KMS-11 (cell line): ENCODE data around the gene BLNK.
"Not testable (repeated sequence)": the region's sequence is repeated elsewhere in the genome, so short reads cannot be mapped to it uniquely, and the experiment has no call there.

ENCODE experiments used
- H2AFZ ChIP-seq: fragments of 200-600 bp; sonication (generic); 2 replicates; pipeline ENCODE4 v1.6.1; 2016; ENCODE audit warnings: antibody characterized with exemption, mixed run types, low read depth
- H3K27ac ChIP-seq: fragments of 200-600 bp; sonication (generic); 2 replicates; pipeline ENCODE4 v1.6.1; 2016; ENCODE audit warnings: mild to moderate bottlenecking, mixed run types
- H3K27me3 ChIP-seq: fragments of 200-600 bp; sonication (generic); 2 replicates; pipeline ENCODE4 v1.6.1; 2017; ENCODE audit warnings: mild to moderate bottlenecking, low read depth, mixed run types, moderate library complexity; ENCODE audit not compliant: insufficient read depth
- H3K36me3 ChIP-seq: fragments of 200-600 bp; sonication (generic); 2 replicates; pipeline ENCODE4 v1.6.1; 2017; ENCODE audit warnings: mild to moderate bottlenecking, mixed run types; ENCODE audit not compliant: insufficient read depth
- H3K4me1 ChIP-seq: fragments of 200-600 bp; sonication (generic); 2 replicates; pipeline ENCODE4 v1.6.1; 2016; ENCODE audit warnings: mild to moderate bottlenecking, low read depth, mixed run types; ENCODE audit not compliant: poor library complexity, severe bottlenecking
- H3K4me2 ChIP-seq: fragments of 200-600 bp; sonication (generic); 2 replicates; pipeline ENCODE4 v1.7.0; 2016; ENCODE audit warnings: mild to moderate bottlenecking, mixed run types
- H3K4me3 ChIP-seq: fragments of 200-600 bp; sonication (generic); IDR thresholded peaks from 2 replicates; pipeline ENCODE4 v1.6.1; 2017; ENCODE audit warnings: low read depth, low read length, mixed read lengths; ENCODE audit not compliant: insufficient read depth
- H3K79me2 ChIP-seq: fragments of 200-600 bp; sonication (generic); 2 replicates; pipeline ENCODE4 v1.6.1; 2016; ENCODE audit warnings: low read depth, mixed run types; ENCODE audit not compliant: insufficient read depth
- H3K9ac ChIP-seq: fragments of 200-600 bp; sonication (generic); 2 replicates; pipeline ENCODE4 v1.6.1; 2016; ENCODE audit warnings: mild to moderate bottlenecking, mixed run types
- H4K20me1 ChIP-seq: fragments of 200-600 bp; sonication (generic); 2 replicates; pipeline ENCODE4 v1.6.1; 2016; ENCODE audit warnings: mild to moderate bottlenecking, mixed run types; ENCODE audit not compliant: insufficient read depth
- TF ChIP-seq, protein P1 (sequence below): fragments of 200-600 bp; sonication (generic); conservative IDR thresholded peaks from 2 replicates; pipeline ENCODE4 v1.6.1; 2017; ENCODE audit warnings: low read depth, mild to moderate bottlenecking, antibody characterized with exemption, low read length, moderate library complexity, mixed read lengths

Gene BLNK

GRCh38 chr10:96311180-96311715 lies 39.9 kb upstream of the BLNK start:
- Histone ChIP-seq H3K4me1 (no peaks in the 10 kb centered on the region), H3K79me2 (no peaks in the 10 kb centered on the region), H3K27ac (no peak overlapping the region), H4K20me1 (no peaks in the 10 kb centered on the region), H3K27me3 (no peaks in the 10 kb centered on the region), H3K4me2 (no peak overlapping the region), H3K9ac (no peak overlapping the region), H2AFZ (no peak overlapping the region), H3K4me3 (no peak overlapping the region), H3K36me3 (no peaks in the 10 kb centered on the region)
- TF ChIP-seq, protein P1, sequence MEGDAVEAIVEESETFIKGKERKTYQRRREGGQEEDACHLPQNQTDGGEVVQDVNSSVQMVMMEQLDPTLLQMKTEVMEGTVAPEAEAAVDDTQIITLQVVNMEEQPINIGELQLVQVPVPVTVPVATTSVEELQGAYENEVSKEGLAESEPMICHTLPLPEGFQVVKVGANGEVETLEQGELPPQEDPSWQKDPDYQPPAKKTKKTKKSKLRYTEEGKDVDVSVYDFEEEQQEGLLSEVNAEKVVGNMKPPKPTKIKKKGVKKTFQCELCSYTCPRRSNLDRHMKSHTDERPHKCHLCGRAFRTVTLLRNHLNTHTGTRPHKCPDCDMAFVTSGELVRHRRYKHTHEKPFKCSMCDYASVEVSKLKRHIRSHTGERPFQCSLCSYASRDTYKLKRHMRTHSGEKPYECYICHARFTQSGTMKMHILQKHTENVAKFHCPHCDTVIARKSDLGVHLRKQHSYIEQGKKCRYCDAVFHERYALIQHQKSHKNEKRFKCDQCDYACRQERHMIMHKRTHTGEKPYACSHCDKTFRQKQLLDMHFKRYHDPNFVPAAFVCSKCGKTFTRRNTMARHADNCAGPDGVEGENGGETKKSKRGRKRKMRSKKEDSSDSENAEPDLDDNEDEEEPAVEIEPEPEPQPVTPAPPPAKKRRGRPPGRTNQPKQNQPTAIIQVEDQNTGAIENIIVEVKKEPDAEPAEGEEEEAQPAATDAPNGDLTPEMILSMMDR, result no peak

DNA sequence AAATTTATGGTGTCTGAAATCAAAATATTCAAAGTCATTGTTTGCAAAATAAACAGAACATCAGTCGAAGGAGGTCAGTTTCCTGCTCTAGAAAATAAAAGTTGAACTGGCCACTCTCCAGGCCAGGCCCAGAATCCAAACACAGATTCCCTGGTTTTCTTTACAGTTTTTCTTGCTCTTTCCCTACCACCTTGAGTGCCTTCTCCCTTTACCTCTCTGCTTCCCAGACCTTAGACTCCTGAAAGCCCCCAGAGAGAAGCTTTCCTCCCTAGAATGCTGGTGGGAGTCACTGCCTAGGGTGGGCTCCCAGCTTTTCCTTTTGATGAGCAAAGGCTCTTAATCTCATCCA lies 38.9 kb upstream of the BLNK start:
- TF ChIP-seq, protein P1, result no peak
- H3K9ac ChIP-seq, result no peak overlapping the region
- no peaks in the 10 kb centered on the region for H4K20me1 ChIP-seq
- no peak overlapping the region for H2AFZ ChIP-seq
- H3K4me1 ChIP-seq, result no peaks in the 10 kb centered on the region
- no peak overlapping the region for H3K27ac ChIP-seq
- H3K36me3 ChIP-seq, result no peaks in the 10 kb centered on the region
- no peak overlapping the region for H3K4me2 ChIP-seq
- no peaks in the 10 kb centered on the region for H3K27me3 ChIP-seq
- no peak overlapping the region for H3K4me3 ChIP-seq
- H3K79me2 ChIP-seq, result no peaks in the 10 kb centered on the region

GRCh38 chr10:96309628-96310320 lies 38.4 kb upstream of the BLNK start:
- Histone ChIP-seq H3K9ac (no peak overlapping the region), H3K27ac (no peak overlapping the region), H3K36me3 (no peaks in the 10 kb centered on the region), H3K4me1 (no peaks in the 10 kb centered on the region), H3K79me2 (no peaks in the 10 kb centered on the region), H2AFZ (no peak overlapping the region), H4K20me1 (no peaks in the 10 kb centered on the region), H3K4me2 (no peak overlapping the region), H3K4me3 (no peak overlapping the region), H3K27me3 (no peaks in the 10 kb centered on the region)
- TF ChIP-seq, protein P1, result no peak

GRCh38 chr10:96308854-96309253 lies 37.5 kb upstream of the BLNK start:
- not testable (repeated sequence) for H2AFZ ChIP-seq, H3K36me3 ChIP-seq, H3K27me3 ChIP-seq, H3K79me2 ChIP-seq, H3K4me1 ChIP-seq, H3K9ac ChIP-seq, H4K20me1 ChIP-seq, H3K27ac ChIP-seq, H3K4me2 ChIP-seq, H3K4me3 ChIP-seq

DNA sequence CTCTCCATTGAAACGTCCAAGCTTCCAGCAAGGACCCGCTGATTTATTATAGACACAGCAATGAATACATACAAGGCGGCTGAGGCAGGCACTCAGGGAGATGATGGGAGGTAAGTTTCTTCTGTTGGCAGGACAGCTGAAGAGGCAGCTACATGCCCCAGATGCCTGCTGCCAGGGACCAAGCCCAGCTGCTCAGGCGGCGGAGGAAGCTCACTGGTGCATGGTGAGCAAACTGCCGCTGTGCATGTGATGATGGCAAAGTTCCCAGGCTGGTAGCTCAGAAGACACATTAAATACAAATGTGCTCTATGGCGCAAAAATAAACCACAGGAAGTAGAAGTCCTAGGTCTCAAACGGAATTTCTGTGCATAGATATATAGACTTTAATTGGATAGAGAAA lies 35.1 kb upstream of the BLNK start:
- Histone ChIP-seq H3K27ac (no peak overlapping the region), H2AFZ (no peak overlapping the region), H4K20me1 (no peaks in the 10 kb centered on the region), H3K4me2 (no peak overlapping the region), H3K9ac (no peak overlapping the region), H3K27me3 (no peaks in the 10 kb centered on the region), H3K4me3 (no peak overlapping the region), H3K36me3 (no peaks in the 10 kb centered on the region), H3K79me2 (no peaks in the 10 kb centered on the region), H3K4me1 (no peaks in the 10 kb centered on the region)
- TF ChIP-seq, protein P1, result no peak
